GM08714 (cell line): ENCODE results near the gene UVRAG.

Source experiments
- H3K4me3 ChIP-seq: fragments of 200-500 bp; sonication (Bioruptor generic); 2 replicates; pipeline ENCODE4 v1.5.1; 2014; ENCODE audit warnings: mild to moderate bottlenecking, low read length, inconsistent platforms
- ZNF274 ChIP-seq: IDR thresholded peaks from 2 replicates; pipeline ENCODE4 v1.6.1; 2012; ENCODE audit warnings: mild to moderate bottlenecking, low read depth, low read length

Gene UVRAG

GRCh38 chr11:75884321-75884720 lies 69.3 kb downstream of the UVRAG start:
- TF ChIP-seq ZNF274 = no peak
- H3K4me3 ChIP-seq = no peak overlapping the region

DNA sequence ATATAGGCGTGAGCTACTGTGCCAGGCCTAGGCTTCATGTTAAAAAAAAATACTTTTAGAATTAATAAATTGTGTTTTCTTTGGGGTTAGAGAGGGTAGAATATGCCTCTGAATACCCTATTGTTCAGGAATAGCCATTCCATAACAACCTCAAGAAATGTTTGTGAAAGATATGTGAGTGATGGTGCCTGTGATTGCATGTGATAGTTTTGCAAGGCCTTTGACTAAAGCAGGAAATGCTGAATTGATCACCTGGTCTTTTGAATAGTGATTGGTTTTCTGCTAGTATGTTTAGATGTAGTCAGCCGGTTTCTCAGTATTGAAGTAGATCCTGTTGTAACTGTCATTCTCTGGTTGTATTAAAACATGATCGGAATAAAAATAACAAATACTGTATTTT lies 73.4 kb downstream of the UVRAG start:
- no peak overlapping the region for H3K4me3 ChIP-seq
- TF ChIP-seq ZNF274 = no peak

GRCh38 chr11:75891947-75892739 lies 77.1 kb downstream of the UVRAG start:
- H3K4me3 ChIP-seq = no peak overlapping the region; the same call in 1 of the 2 replicates
- TF ChIP-seq ZNF274 = no peak

- no peak for TF ChIP-seq ZNF274
- H3K4me3 ChIP-seq = no peak overlapping the region
These were observed 78.2 kb downstream of the UVRAG start for GRCh38 chr11:75893251-75893650.

GRCh38 chr11:75894036-75894585 lies 79.1 kb downstream of the UVRAG start:
- TF ChIP-seq ZNF274 = no peak
- no peak overlapping the region for H3K4me3 ChIP-seq

GRCh38 chr11:75896843-75897419 lies 81.9 kb downstream of the UVRAG start:
- H3K4me3 ChIP-seq = no peak overlapping the region
- no peak for TF ChIP-seq ZNF274

- H3K4me3 ChIP-seq = no peak overlapping the region
- no peak for TF ChIP-seq ZNF274
These were observed 83.9 kb downstream of the UVRAG start for GRCh38 chr11:75898871-75899270.

GRCh38 chr11:75899806-75900205 lies 84.8 kb downstream of the UVRAG start:
- no peak for TF ChIP-seq ZNF274
- no peak overlapping the region for H3K4me3 ChIP-seq

DNA sequence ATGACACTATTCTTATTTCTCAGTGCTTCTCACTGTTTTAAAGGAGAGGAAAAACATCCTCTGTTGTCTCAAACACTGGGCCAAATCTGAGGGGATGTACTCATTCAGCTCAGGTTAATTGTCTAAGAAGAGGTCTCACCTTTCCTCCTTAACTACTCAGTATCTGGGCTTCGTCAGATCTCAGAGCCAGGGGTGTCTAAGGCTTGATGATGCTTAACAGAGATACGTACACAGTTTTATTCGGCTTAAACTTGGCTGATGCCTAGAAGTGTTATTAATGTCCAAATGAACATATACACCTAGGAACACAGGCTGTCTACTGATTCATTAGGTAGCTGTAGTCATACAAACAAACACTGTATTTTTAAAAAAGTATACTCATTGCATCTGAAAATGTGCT lies 85.8 kb downstream of the UVRAG start:
- TF ChIP-seq ZNF274 = no peak
- H3K4me3 ChIP-seq = no peak overlapping the region

DNA sequence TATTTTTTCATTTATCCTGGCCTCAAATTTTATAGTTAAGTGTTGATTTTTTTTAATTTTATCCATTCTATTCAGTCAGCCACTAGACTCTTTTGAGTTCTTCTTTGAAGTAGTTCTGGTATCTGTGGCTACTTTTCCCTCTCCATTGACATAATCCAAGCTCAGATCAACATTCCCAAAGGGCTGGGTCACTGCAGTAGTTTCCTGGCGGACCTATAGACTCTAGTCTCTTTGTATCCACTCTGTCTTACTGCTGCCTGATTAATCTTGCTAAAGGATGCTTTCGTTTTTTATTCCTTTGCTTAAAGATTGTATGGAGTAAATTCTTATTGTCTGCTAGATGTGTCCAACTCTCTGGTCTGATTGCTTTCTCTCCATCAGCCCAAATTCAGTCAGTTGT lies 87.6 kb downstream of the UVRAG start:
- no peak for TF ChIP-seq ZNF274
- H3K4me3 ChIP-seq = no peak overlapping the region

DNA sequence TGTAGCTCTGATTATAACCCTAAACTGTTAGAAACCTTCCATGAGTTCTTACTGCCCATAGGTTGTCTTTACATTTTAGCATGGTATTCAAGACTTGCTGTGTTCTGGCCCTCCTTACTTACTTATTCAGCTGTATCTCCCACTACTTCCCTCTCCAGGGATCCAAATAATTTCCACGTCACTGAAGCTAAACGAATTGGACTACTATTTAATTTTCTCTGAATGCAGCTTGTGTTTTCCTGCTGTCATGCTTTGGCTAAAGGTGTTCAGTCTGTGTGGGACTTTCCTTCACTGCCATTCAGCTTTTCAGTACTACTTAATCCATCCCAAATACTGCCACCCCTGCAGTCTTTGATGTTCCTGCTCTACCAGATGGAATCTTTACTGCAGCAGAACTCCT lies 88.3 kb downstream of the UVRAG start:
- no peak for TF ChIP-seq ZNF274

DNA sequence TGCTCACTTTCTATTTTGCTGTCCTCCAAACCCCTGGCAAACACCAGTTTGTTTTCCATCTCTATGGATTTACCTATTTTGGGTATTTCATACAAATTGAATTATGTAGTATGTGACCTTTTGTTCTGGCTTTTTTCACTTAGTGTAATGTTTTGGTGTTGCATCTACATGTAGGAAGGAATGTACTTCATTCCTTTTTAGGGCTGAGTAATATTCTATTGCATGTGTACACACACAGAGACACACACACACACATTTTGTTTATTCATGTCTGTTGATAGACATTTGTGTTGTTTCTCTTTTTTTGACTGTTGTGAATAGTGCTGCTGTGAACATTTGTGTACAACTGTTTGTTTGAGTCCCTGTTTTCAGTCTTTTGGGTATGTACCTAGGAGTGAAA lies 90.4 kb downstream of the UVRAG start:
- no peak for TF ChIP-seq ZNF274
- no peak overlapping the region for H3K4me3 ChIP-seq

More for the DNA sequence above, 88.3 kb downstream of the UVRAG start:
- H3K4me3 ChIP-seq = no peak overlapping the region

DNA sequence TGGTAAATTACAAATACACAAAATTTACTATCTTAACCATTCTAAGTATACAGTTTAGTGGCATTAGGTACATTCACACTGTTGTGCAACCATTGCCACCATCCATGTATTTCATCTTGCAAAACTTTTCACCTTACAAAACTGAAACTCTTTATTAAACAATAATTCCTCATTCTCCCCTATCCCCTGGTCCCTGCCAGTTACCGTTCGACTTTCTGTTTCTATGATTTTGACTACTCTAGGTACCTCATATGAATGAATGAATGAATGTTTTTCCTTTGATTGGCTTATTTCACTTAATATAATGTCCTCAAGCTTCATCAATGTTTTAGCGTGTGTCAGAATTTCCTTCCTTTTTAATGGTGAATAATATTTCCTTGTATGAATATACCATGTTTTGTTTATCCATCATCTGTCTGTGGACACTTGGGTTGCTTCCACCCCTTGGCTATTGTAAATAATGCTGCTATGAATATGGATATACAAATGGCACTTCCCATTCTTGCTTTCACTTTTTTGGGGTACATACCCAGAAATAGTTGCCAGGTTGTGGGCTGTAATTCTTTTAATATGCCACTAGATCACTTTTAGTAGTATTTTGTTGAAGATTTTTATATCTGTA lies 93.0 kb downstream of the UVRAG start:
- no peak overlapping the region for H3K4me3 ChIP-seq
- no peak for TF ChIP-seq ZNF274

DNA sequence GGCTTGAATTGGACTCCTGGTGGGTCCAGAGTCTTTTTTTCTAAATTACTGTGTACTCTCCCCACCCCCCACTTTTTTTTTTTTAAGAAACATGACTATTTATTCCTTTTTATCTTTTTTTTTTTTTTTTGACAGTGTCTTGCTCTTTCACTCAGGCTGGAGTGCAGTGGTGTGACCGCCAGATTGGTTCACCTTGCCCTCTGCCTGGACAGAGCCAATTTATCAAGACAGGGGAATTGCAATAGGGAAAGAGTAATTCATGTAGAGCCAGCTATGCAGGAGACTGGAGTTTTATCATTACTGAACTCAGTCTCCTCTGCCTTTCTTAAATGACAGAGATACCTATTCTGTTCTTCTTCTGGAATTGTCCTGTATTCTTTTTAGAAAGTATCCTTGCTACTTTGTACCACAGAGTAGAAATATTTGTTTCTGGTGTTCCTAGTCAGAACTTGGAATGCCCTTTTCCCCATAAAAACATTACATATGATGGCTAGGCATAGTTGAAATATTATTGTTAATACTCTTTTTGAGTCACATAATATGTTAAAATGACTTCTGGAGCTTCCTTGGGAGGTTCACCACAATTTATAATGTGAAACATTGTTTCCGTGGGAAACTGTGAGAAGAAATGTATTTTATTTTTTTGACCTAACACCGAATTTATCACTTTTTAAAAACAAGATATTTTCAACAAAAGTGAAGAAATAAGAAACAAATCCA lies 95.6 kb downstream of the UVRAG start:
- TF ChIP-seq ZNF274 = no peak

More for the DNA sequence above, 95.6 kb downstream of the UVRAG start:
- no peak overlapping the region for H3K4me3 ChIP-seq
